WERI-Rb-1 (cell line): ENCODE data around the gene PGBD1.

Source experiments
- DNase-seq: peaks from one replicate; pipeline ENCODE4 v3.0.0-alpha.2; 2020
- H3K27ac ChIP-seq: fragments of 250-450 bp; sonication (Bioruptor Pico); 2 replicates; pipeline ENCODE4 v1.5.1; 2020; ENCODE audit warnings: mild to moderate bottlenecking, moderate library complexity
- H3K27me3 ChIP-seq: fragments of 250-450 bp; sonication (Bioruptor Pico); 2 replicates; pipeline ENCODE4 v1.5.1; 2021; ENCODE audit warnings: mild to moderate bottlenecking, low read depth, moderate library complexity; ENCODE audit not compliant: insufficient read depth, severe bottlenecking
- H3K36me3 ChIP-seq: fragments of 250-450 bp; sonication (Bioruptor Pico); 2 replicates; pipeline ENCODE4 v1.5.1; 2020; ENCODE audit warnings: mild to moderate bottlenecking, moderate library complexity
- H3K4me3 ChIP-seq: 2 replicates; pipeline ENCODE4 v1.5.1; 2011; ENCODE audit warnings: low read depth, mild to moderate bottlenecking, control low read depth, low read length
- H3K9me3 ChIP-seq: fragments of 250-450 bp; sonication (Bioruptor Pico); 2 replicates; pipeline ENCODE4 v1.5.1; 2021; ENCODE audit warnings: mild to moderate bottlenecking, moderate library complexity; ENCODE audit not compliant: severe bottlenecking
- TF ChIP-seq, protein P1 (sequence below): IDR thresholded peaks from 2 replicates; pipeline ENCODE4 v1.5.1; 2011; ENCODE audit warnings: low read depth, mild to moderate bottlenecking, control low read depth, inconsistent platforms, low read length

PGBD1 gene

DNA sequence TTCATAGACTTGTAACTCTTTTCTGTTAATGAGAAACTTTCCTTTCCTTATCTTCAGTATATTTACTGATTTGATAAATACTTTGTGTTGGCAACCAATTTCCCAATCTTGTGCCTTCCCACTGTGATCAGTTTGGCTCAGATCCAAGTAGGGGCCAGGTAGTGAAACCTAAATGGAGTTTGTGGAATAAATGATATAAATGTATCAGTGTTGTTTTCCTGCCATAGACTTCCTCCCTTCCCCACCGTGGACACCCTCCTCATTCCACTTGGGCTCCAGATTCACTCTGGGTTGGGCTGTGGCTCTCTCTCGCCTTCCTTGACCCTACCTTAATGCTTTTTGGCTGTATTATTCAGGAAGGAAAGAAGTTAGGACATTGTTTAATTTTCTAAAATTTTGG is 69.7 kb downstream of the PGBD1 start:
- DNase-seq = no peak
- Histone ChIP-seq H3K4me3 (no peak overlapping the region), H3K27ac (no peak overlapping the region), H3K27me3 (no peaks in the 10 kb centered on the region), H3K36me3 (no peaks in the 10 kb centered on the region), H3K9me3 (no peaks in the 10 kb centered on the region)
- TF ChIP-seq, protein P1, sequence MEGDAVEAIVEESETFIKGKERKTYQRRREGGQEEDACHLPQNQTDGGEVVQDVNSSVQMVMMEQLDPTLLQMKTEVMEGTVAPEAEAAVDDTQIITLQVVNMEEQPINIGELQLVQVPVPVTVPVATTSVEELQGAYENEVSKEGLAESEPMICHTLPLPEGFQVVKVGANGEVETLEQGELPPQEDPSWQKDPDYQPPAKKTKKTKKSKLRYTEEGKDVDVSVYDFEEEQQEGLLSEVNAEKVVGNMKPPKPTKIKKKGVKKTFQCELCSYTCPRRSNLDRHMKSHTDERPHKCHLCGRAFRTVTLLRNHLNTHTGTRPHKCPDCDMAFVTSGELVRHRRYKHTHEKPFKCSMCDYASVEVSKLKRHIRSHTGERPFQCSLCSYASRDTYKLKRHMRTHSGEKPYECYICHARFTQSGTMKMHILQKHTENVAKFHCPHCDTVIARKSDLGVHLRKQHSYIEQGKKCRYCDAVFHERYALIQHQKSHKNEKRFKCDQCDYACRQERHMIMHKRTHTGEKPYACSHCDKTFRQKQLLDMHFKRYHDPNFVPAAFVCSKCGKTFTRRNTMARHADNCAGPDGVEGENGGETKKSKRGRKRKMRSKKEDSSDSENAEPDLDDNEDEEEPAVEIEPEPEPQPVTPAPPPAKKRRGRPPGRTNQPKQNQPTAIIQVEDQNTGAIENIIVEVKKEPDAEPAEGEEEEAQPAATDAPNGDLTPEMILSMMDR = no peak

DNA sequence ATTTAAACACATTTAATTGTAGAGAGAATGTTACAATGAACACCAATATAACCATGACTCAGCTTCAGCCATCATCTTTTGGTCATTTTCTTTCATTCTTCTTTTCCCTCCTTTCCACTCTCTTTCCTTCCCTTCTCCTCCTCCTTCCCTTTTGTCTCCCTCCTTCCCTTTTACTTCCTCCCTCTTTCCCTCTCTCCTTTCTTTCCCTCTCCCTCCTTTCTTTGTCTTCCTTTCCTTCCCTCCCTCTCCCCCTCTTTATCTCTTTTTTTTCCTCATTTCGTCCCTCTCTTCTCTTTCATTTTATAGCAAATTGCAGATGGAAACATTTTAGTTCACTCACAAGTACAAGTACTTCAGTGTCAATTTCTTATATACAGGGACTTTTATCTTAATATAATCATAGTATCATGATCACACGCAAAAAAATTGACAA is 70.1 kb downstream of the PGBD1 start:
- H3K36me3 ChIP-seq = no peaks in the 10 kb centered on the region
- no peaks in the 10 kb centered on the region for H3K9me3 ChIP-seq
- DNase-seq = no peak
- H3K27me3 ChIP-seq = no peaks in the 10 kb centered on the region
- TF ChIP-seq, protein P1 = no peak
- H3K27ac ChIP-seq = no peak overlapping the region
- H3K4me3 ChIP-seq = no peak overlapping the region
